HG03571 (cell line): ENCODE data around the gene FBXO27.
"Not testable (repeated sequence)": the region's sequence is repeated elsewhere in the genome, so short reads cannot be mapped to it uniquely, and the experiment has no call there.

Experiments
- ATAC-seq: cut with Tn5 transposase; IDR thresholded peaks from one replicate; pipeline ENCODE4 v1.9.1; 2021; ENCODE audit not compliant: unreplicated experiment

FBXO27 gene, protein sequence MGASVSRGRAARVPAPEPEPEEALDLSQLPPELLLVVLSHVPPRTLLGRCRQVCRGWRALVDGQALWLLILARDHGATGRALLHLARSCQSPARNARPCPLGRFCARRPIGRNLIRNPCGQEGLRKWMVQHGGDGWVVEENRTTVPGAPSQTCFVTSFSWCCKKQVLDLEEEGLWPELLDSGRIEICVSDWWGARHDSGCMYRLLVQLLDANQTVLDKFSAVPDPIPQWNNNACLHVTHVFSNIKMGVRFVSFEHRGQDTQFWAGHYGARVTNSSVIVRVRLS

GRCh38 chr19:39032063-39032918, at the start of gene FBXO27:
TSS of gene FBXO27 (minus strand) at chr19:39032549. CDS start at chr19:39032227, 322 bp downstream.
- ATAC-seq, result no peak

GRCh38 chr19:39080431-39080830, 48.1 kb upstream of the FBXO27 start:
- ATAC-seq, result no peak

DNA sequence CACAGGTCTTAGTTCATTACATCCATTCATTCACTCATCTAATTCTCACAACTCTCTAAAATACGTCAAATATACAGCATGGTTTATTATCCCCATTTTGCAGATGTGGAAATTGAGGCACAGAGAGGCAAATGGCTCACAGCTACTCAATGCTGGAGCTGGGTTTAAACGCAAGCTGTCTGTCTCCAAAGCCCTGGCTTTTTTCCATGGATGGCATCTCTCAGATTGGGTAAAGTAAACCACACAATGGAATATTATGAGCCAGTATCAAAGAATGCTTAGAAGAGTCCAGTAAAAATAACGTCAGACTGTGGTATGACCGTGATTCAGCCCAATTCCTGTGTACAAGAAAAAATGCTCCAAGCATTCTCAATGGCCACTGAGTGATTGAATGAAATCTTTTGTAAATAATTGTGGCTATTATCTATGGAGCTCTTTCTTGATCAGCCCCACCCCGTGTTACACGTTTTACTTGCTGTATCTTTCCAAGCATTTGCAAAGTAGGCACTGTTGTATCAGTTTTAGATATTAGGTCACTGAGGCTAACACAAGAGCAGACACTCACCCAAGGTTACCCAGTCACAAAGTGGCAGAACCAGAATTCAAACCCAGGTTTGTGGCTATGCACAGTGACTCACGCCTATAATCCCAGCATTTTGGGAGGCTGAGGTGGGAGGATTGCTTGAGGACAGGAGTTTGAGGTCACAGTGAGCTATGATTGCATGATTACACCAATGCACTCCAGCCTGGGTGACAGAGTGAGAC, 46.3 kb upstream of the FBXO27 start:
- ATAC-seq, result no peak

DNA sequence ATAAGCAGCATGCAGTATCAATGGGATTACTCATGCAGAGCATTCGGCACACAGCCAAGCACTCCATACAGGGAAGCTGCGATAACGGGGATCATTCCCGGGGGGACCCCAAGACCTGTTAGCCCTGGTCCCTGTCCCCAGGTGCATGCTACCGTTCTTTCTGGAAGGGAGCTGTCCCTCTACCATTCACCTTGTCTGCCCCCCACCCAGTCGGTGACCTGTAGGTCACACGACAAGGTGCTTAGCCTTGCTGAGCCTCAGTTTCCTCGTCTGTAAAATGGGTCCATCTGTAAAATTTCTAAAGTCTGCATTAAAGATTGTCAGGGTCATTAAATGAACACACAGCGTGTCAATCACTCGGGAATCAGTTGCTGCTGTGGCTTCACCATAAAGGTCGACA, 45.0 kb upstream of the FBXO27 start:
- ATAC-seq, result no peak

GRCh38 chr19:39074942-39075341, 42.6 kb upstream of the FBXO27 start:
- ATAC-seq, result no peak

- no peak for ATAC-seq
These were observed 41.9 kb upstream of the FBXO27 start for GRCh38 chr19:39074205-39074692.

- no peak for ATAC-seq
These were observed 38.5 kb upstream of the FBXO27 start for GRCh38 chr19:39070888-39071287.

DNA sequence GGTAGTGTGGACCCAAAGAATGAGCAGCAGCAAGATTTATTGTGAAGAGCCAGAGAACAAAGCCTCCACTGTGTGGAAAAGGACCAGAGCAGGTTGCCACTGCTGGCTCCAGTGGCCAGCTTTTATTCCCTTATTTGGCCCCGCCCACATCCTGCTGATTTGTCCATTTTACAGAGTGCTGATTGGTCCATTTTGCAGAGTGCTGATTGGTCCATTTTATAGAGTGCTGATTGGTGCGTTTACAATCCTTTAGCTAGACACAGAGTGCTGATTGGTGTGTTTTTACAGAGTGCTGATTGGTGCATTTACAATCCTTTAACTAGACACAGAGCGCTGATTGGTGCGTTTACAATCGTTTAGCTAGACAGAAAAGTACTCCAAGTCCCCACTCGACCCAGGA, 35.9 kb upstream of the FBXO27 start:
- not testable (repeated sequence) for ATAC-seq

DNA sequence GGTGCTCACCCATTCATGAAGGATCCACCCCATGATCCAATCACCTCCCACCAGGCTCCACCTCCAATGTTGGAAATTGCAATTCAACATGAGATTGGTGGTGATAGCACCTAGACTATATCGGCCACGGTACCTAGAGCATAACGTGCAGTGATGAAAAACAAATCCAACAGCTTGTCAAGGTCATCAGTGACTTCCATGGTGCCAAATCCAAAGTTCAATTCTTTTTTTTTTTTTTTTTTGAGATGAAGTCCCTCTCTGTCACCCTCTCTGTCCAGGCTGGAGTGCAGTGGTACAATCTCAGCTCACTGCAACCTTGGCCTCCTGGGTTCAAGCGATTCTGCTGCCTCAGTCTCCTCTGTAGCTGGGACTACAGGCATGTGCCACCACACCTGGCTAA, 34.8 kb upstream of the FBXO27 start:
- ATAC-seq, result no peak

GRCh38 chr19:39065928-39066327, 33.6 kb upstream of the FBXO27 start:
- no peak for ATAC-seq

DNA sequence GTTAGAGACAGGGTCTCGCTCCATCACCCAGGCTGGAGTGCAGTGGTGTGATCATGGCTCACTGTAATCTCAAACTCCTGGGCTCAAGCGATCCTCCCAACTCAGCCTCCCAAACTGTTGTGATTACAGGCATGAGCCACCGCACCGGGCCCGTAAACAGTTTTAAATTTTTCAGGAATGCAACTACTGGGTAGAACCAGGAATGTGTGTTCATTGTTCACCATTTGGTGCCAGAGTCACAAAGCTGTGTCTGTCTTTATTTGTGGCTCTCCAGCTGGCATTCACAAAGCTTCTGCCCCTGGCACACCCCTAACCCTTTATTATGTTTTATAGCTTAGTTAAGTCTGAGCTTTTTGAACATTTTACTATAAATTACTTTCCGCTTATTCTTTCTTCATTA, 32.1 kb upstream of the FBXO27 start:
- ATAC-seq, result no peak

DNA sequence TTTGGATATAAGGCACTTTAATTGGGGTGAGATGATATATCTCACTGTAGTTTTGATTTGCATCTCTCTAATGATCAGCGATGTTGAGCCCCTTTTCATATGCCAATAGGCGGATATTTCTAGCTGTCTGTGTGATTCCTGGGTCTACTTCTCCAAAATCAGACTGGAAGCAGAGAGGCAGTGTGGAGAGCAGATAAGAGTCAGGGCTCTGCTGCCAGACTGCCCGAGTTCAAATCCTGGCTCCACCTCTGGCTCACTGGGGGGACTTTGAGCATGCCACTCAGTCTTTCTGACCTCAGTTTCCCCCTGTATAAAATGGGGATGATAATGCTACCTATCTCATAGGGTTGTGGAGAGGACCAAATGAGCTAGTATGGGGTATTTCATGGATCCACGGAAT, 27.8 kb upstream of the FBXO27 start:
- ATAC-seq, result no peak

DNA sequence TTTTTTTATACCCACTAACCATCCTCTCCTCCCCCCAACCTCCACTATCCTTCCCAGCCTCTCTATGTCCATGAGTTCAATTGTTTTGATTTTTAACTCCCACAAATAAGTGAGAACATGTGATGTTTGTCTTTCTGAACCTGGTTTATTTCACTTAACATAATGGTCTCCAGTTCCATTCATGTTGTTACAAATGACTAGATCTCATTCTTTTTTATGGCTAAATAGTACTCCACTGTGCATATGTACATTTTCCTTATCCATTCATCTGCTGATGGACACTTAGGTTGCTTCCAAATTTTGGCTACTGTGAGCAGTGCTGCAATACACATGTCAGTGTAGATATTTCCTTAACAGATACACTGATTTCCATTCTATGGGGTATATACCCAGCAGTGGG, 27.0 kb upstream of the FBXO27 start:
- ATAC-seq, result no peak

- no peak for ATAC-seq
These were observed 25.3 kb upstream of the FBXO27 start for GRCh38 chr19:39057615-39058014.

DNA sequence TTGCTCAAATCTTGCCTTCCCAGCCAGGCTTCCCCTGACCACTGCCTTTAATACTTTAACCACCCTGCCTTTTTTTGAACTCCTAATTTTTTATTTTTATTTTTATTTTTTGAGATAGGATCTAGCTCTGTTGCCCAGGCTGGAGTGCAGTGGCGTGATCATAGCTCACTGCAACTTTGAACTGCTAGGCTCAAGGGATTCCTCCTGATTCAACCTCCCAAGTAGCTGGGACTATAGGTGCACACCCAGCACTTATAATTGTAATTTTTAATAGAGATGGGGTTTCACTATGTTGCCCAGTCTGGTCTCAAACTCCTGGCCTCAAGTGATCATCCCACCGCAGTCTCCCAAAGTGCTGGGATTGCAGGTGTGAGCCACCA, 21.7 kb upstream of the FBXO27 start:
- ATAC-seq, result no peak

DNA sequence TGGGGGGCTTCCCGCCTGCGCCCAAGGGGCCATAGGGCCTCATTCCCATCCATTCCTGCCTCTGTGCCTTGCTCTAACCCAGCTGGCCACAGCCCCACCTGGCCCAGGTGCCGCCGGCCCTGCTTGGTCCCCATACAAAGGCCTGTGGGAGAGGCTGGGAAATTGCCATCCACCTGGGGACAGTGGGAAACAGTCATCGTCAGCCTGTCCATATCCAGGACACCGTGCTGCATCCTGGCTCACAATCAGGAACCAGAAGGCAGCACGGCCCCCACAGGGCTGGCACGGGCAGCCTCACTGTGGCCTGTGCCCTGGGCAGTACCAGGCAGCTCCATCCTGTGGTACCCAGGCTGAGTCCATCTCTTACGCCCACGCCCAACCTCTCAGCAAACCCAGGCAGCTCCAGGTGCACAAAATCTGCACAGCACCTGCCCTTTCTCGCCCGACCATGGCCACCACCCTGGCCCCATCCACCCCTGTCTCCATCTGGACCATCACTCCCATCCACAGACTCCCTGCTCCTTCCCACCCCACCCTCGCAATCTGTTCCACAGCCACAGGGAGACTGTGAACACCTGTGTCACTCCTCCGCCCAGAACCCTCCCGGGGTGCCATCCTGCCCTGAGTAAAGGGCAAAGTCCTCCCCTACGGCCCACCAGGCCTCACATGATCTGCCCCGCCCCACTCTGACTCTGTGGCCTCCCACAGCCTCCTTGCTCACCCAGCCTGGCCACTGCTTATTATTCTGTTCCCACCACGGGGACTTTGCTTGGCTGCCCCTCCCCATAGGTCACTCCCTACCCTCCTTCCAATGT, 21.1 kb upstream of the FBXO27 start:
- no peak for ATAC-seq

GRCh38 chr19:39052846-39053245, 20.5 kb upstream of the FBXO27 start:
- no peak for ATAC-seq

- ATAC-seq, result no peak
These were observed 19.9 kb upstream of the FBXO27 start for GRCh38 chr19:39052243-39052746.

DNA sequence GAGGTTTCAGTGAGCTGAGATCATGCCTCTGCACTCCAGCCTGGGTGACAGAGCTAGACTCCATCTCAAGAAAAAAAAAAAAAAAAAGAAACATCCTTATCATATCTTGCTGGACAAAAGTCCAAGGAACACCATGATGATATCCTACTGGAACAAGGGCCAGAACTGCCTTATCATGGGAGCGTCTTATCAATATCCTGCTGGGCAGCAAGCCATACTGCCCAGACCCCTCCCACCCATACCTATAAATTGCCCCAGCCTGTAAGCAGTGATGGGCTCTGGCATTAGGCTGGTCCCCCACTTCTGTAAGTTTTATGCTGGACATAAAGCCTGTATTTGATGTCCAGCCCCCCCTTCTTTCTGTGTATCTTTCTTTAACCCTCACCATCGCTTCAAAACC, 14.7 kb upstream of the FBXO27 start:
- no peak for ATAC-seq

DNA sequence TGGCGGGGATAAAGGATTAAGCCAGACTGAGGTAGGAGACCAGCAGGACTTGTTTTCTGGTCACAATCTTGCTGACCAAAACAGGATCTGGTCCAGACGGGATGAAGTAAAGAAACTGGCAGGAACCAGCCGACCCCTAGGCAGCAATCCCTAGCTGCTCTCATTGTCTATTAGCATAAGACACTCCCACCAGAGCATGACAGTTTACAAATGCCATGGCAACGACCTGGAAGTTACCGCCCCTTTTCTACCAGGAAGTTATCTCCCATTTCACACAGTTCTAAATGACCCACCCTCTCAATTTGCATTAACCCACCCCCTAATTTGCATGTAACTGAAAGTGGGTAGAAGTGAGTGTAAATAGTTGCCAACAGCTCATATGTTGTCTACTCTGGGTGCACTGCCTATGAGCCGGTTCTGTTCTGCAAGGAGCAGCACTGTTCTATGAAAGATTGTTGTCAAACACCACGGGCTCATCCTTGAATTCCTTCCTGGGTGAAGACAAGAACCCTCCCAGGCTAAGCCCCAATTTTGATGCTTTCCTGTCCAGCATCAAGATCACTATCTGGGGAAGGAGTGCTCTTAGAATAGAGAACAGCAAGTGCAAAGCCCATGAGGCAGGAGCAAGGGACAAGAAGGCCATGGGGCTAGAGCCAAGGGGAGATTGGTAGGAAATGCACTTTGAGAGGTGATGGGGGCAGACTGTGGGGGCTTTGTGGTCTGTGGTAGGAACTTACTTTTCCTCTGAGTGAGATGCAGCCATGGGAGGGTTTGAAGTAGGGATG, 13.9 kb upstream of the FBXO27 start:
- ATAC-seq, result no peak
